GM13977 (cell line): ENCODE results near the gene HIVEP3.

ENCODE experiments used
- DNase-seq: peaks from one replicate; pipeline ENCODE4 v3.0.0; 2012; ENCODE audit warnings: low spot score
- in situ Hi-C: fragments of 300-500 bp; cut with MboI; formaldehyde crosslinking; loops from one replicate; pipeline ENCODE4 v1.12.0; 2022; ENCODE audit warnings: low sequenced_read_pairs, low pct_unique_long_range_greater_than_20kb, mixed read lengths, inconsistent platforms; ENCODE audit not compliant: unreplicated experiment
- TF ChIP-seq, protein P1 (sequence below): IDR thresholded peaks from 2 replicates; pipeline ENCODE4 v1.5.1; 2012; ENCODE audit warnings: mild to moderate bottlenecking, control low read depth; ENCODE audit not compliant: insufficient read depth; ENCODE audit errors: extremely low read depth, missing control alignments

HIVEP3 gene

GRCh38 chr1:41461790-41462679 lies 456.7 kb downstream of the HIVEP3 start:
- no peak for DNase-seq
- TF ChIP-seq, protein P1, sequence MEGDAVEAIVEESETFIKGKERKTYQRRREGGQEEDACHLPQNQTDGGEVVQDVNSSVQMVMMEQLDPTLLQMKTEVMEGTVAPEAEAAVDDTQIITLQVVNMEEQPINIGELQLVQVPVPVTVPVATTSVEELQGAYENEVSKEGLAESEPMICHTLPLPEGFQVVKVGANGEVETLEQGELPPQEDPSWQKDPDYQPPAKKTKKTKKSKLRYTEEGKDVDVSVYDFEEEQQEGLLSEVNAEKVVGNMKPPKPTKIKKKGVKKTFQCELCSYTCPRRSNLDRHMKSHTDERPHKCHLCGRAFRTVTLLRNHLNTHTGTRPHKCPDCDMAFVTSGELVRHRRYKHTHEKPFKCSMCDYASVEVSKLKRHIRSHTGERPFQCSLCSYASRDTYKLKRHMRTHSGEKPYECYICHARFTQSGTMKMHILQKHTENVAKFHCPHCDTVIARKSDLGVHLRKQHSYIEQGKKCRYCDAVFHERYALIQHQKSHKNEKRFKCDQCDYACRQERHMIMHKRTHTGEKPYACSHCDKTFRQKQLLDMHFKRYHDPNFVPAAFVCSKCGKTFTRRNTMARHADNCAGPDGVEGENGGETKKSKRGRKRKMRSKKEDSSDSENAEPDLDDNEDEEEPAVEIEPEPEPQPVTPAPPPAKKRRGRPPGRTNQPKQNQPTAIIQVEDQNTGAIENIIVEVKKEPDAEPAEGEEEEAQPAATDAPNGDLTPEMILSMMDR = no peak
- in situ Hi-C loops = no loop called here

DNA sequence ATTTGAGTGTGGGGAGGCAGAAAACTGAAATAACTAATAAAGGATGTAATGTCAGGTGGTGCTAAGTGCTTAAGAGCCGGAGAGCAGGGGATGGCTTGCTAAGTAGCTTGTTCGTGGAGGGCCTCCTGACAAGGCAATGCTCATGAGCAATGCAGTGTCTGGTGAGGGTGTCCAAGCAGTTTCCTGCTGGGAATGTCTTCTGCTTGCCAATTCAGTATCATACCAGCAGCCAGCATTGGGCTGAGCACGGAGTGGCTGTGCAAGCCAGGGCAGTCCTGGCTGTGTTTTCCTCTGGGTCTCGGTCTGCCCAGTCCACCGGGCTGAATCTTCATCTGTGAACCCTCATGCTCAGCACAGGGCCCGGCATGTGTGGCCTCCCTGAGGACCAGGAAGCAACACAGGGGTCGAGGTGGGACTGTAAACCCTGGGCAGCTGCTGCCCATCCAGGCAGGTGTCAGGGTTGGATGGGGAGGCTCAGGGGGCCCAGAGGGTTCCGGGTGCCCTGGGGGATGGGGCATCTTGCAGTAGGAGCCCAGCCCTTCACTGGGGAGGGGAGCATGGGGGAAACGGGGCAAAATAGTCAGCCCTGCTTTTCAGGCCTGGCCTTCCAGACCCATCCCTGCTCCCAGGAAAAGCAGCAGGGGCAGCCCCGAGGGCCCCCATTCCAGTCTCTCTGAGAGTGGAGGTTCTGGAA lies 461.7 kb downstream of the HIVEP3 start:
- in situ Hi-C loops = no loop called here
- DNase-seq = no peak
- TF ChIP-seq, protein P1 = no peak
